ENCODE results near the gene MASTL.

Gene MASTL

GRCh38 chr10:27143686-27144085, 11.5 kb upstream of the MASTL start:
- Histone ChIP-seq H3K36me3 (replicated peaks; ENCODE audit: low read depth, low read length) (peaks cover 30% of the 10 kb centered on the region), H3K4me2 (ENCODE audit: low read length) (no peak overlapping the region), H3K4me3 (ENCODE audit: low read length) (no peak overlapping the region), H3K9me3 (ENCODE audit: insufficient read depth, low read length) (no peaks in the 10 kb centered on the region), H3K79me2 (ENCODE audit: low read length) (peaks cover 45% of the 10 kb centered on the region), H3K4me1 (ENCODE audit: low read length) (peaks cover under 1% of the 10 kb centered on the region; the same call in 1 of the 2 replicates), H4K20me1 (ENCODE audit: insufficient read depth, low read length) (no peaks in the 10 kb centered on the region), H2AFZ (ENCODE audit: low read depth, low read length) (no peak overlapping the region), H3K27ac (ENCODE audit: low read length) (no peak overlapping the region), H3K27me3 (ENCODE audit: low read depth, low read length) (no peaks in the 10 kb centered on the region), H3K9ac (ENCODE audit: low read length) (no peak overlapping the region)
- no peak for TF ChIP-seq CTCF (IDR thresholded peaks at IDR 0.05; ENCODE audit: low read depth, low read length)
- no peak for TF ChIP-seq EZH2phosphoT487 (IDR thresholded peaks at IDR 0.05; ENCODE audit: low read depth)

GRCh38 chr10:27145937-27146336, 9.2 kb upstream of the MASTL start:
- TF ChIP-seq CTCF (IDR thresholded peaks at IDR 0.05; ENCODE audit: low read depth, low read length), result no peak
- TF ChIP-seq EZH2phosphoT487 (IDR thresholded peaks at IDR 0.05; ENCODE audit: low read depth), result no peak
- Histone ChIP-seq H3K4me3 (ENCODE audit: low read length) (no peak overlapping the region), H3K9ac (ENCODE audit: low read length) (no peak overlapping the region), H3K4me1 (ENCODE audit: low read length) (no peaks in the 10 kb centered on the region), H2AFZ (ENCODE audit: low read depth, low read length) (no peak overlapping the region), H3K79me2 (ENCODE audit: low read length) (peaks cover 67% of the 10 kb centered on the region), H3K27ac (ENCODE audit: low read length) (no peak overlapping the region), H3K36me3 (replicated peaks; ENCODE audit: low read depth, low read length) (peaks cover 31% of the 10 kb centered on the region), H4K20me1 (ENCODE audit: insufficient read depth, low read length) (peaks cover 9% of the 10 kb centered on the region; the same call in 1 of the 2 replicates), H3K4me2 (ENCODE audit: low read length) (no peak overlapping the region), H3K27me3 (ENCODE audit: low read depth, low read length) (no peaks in the 10 kb centered on the region), H3K9me3 (ENCODE audit: insufficient read depth, low read length) (no peaks in the 10 kb centered on the region)

- Histone ChIP-seq H3K27me3 (ENCODE audit: low read depth, low read length) (no peaks in the 10 kb centered on the region), H3K9ac (ENCODE audit: low read length) (no peak overlapping the region), H3K4me1 (ENCODE audit: low read length) (peaks cover 8% of the 10 kb centered on the region), H3K4me2 (ENCODE audit: low read length) (no peak overlapping the region), H4K20me1 (ENCODE audit: insufficient read depth, low read length) (peaks cover 20% of the 10 kb centered on the region), H3K27ac (ENCODE audit: low read length) (no peak overlapping the region), H3K4me3 (ENCODE audit: low read length) (no peak overlapping the region), H3K36me3 (replicated peaks; ENCODE audit: low read depth, low read length) (peaks cover 40% of the 10 kb centered on the region), H2AFZ (ENCODE audit: low read depth, low read length) (no peak overlapping the region), H3K79me2 (ENCODE audit: low read length) (peaks cover 85% of the 10 kb centered on the region), H3K9me3 (ENCODE audit: insufficient read depth, low read length) (no peaks in the 10 kb centered on the region)
- no peak for TF ChIP-seq EZH2phosphoT487 (IDR thresholded peaks at IDR 0.05; ENCODE audit: low read depth)
Measured at GRCh38 chr10:27147701-27148100, 7.5 kb upstream of the MASTL start.

- H3K27ac ChIP-seq (ENCODE audit: low read length), result no peak overlapping the region
- no peak overlapping the region for H3K9ac ChIP-seq (ENCODE audit: low read length)
- no peak overlapping the region for H2AFZ ChIP-seq (ENCODE audit: low read depth, low read length)
- H3K27me3 ChIP-seq (ENCODE audit: low read depth, low read length), result no peaks in the 10 kb centered on the region
- peaks cover 24% of the 10 kb centered on the region for H4K20me1 ChIP-seq (ENCODE audit: insufficient read depth, low read length)
- H3K4me3 ChIP-seq (ENCODE audit: low read length), result no peak overlapping the region
- no peaks in the 10 kb centered on the region for H3K9me3 ChIP-seq (ENCODE audit: insufficient read depth, low read length)
- peaks cover 12% of the 10 kb centered on the region for H3K4me1 ChIP-seq (ENCODE audit: low read length)
- H3K36me3 ChIP-seq (replicated peaks; ENCODE audit: low read depth, low read length), result peaks cover 31% of the 10 kb centered on the region
- no peak for TF ChIP-seq CTCF (IDR thresholded peaks at IDR 0.05; ENCODE audit: low read depth, low read length)
- no peak for TF ChIP-seq EZH2phosphoT487 (IDR thresholded peaks at IDR 0.05; ENCODE audit: low read depth)
- H3K4me2 ChIP-seq (ENCODE audit: low read length), result no peak overlapping the region
- H3K79me2 ChIP-seq (ENCODE audit: low read length), result peaks cover 94% of the 10 kb centered on the region
Measured at GRCh38 chr10:27150261-27150660, 4.9 kb upstream of the MASTL start.
